Endothelial cell of hepatic sinusoid (primary cell): ENCODE measurements around the gene MYBPC3.

Source experiments
- in situ Hi-C: cut with HindIII; loops from 2 replicates; pipeline ENCODE4 v1.10.0; 2017; ENCODE audit warnings: low sequenced_read_pairs

The MYBPC3 gene

GRCh38 chr11:47387944-47388696 is 35.6 kb upstream of the MYBPC3 start:
- in situ Hi-C loops = no loop called here

- in situ Hi-C loops = no loop called here
These were observed 32.0 kb upstream of the MYBPC3 start for GRCh38 chr11:47384498-47384897.

- in situ Hi-C loops = no loop called here
These were observed 30.6 kb upstream of the MYBPC3 start for GRCh38 chr11:47383071-47383470.

- in situ Hi-C loops = no loop called here
These were observed 27.6 kb upstream of the MYBPC3 start for GRCh38 chr11:47380078-47380477.

GRCh38 chr11:47379317-47379716 is 26.8 kb upstream of the MYBPC3 start:
- in situ Hi-C loops = no loop called here

- in situ Hi-C loops = no loop called here
These were observed 26.3 kb upstream of the MYBPC3 start for GRCh38 chr11:47378836-47379170.

GRCh38 chr11:47378010-47378835 is 25.7 kb upstream of the MYBPC3 start, which contains the start of gene SPI1:
Gene SPI1, minus strand, starts transcription at chr11:47378547. Its CDS starts 194 bp downstream, at chr11:47378353.
- in situ Hi-C loops = no loop called here

- in situ Hi-C loops = no loop called here
These were observed 25.1 kb upstream of the MYBPC3 start for GRCh38 chr11:47377571-47378009.

GRCh38 chr11:47376525-47377371 is 24.2 kb upstream of the MYBPC3 start:
- in situ Hi-C loops = no loop called here

- in situ Hi-C loops = no loop called here
These were observed 23.6 kb upstream of the MYBPC3 start for GRCh38 chr11:47376107-47376524.

- in situ Hi-C loops = no loop called here
These were observed 23.1 kb upstream of the MYBPC3 start for GRCh38 chr11:47375546-47376085.

GRCh38 chr11:47375020-47375419 is 22.5 kb upstream of the MYBPC3 start:
- in situ Hi-C loops = no loop called here

GRCh38 chr11:47374720-47375019 is 22.2 kb upstream of the MYBPC3 start:
- in situ Hi-C loops = no loop called here

- in situ Hi-C loops = no loop called here
These were observed 21.6 kb upstream of the MYBPC3 start for GRCh38 chr11:47373876-47374719.

GRCh38 chr11:47372422-47372821 is 19.9 kb upstream of the MYBPC3 start:
- in situ Hi-C loops = no loop called here

- in situ Hi-C loops = no loop called here
These were observed 17.2 kb upstream of the MYBPC3 start for GRCh38 chr11:47369676-47370075.

GRCh38 chr11:47366020-47366490 is 13.6 kb upstream of the MYBPC3 start:
- in situ Hi-C loops = no loop called here

- in situ Hi-C loops = no loop called here
These were observed 8.9 kb upstream of the MYBPC3 start for GRCh38 chr11:47361419-47361818.

- in situ Hi-C loops = no loop called here
These were observed 7.8 kb upstream of the MYBPC3 start for GRCh38 chr11:47360341-47360740.

GRCh38 chr11:47359586-47359985 is 7.1 kb upstream of the MYBPC3 start:
- in situ Hi-C loops = no loop called here
